ENCODE measurements around the gene RASSF10. TPM values are rescaled to one million over a fixed set of nuclear protein-coding genes. Genes with fewer than 3 reads are reported as not detected.

RASSF10 gene
- total RNA-seq: 1 to 10 TPM in 1 of 4 donors, under 1 TPM in 2, not detected in 1; 0.12 to 1.7 (median 0.19) TPM

DNA sequence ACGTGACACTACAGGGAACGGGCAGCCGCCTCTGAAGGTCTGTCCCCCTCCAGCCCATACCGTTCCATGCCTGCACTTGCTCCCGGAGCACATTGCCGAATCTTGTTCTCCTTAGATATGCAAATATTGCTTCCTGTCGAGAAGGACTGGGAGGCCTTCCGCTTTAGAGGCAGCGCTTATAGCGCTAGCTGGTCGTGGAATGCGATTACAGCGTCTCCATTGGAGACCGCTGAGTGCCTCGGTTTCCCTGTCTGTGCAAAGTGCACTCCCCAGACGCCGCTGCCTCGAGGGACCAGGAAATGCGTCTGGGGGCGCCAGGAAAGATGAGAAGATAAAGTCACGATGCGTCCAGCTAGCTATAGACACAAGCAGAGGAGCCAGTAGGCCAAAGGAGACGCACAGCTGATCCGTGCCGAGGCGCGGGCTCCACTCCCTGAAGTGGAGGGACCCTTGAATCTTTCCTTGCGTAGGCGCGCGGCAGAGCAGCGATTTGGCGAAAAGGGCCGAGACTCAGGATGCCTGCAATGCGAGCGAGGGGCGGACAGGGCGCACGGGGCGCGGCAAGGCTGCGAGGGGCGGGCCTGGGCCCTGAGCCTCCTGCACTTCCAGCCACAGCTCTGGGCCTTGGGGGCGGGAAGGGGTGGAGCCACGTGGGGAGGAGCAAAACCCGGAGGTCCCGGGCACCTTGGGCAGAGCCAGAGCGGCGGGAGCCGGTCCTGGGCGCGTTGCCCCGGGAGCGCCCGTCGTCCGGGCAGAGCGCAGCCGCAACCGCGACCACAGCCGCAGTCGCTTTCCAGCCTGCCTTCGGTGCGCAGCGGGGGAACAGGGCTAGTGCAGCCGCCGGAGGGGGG, at the start of gene RASSF10:
Gene RASSF10 (plus strand): TSS at position 692 of the 851 bp plus-strand sequence. CDS start 261 bp downstream, outside the sequence.
- TF ChIP-seq, protein P1, sequence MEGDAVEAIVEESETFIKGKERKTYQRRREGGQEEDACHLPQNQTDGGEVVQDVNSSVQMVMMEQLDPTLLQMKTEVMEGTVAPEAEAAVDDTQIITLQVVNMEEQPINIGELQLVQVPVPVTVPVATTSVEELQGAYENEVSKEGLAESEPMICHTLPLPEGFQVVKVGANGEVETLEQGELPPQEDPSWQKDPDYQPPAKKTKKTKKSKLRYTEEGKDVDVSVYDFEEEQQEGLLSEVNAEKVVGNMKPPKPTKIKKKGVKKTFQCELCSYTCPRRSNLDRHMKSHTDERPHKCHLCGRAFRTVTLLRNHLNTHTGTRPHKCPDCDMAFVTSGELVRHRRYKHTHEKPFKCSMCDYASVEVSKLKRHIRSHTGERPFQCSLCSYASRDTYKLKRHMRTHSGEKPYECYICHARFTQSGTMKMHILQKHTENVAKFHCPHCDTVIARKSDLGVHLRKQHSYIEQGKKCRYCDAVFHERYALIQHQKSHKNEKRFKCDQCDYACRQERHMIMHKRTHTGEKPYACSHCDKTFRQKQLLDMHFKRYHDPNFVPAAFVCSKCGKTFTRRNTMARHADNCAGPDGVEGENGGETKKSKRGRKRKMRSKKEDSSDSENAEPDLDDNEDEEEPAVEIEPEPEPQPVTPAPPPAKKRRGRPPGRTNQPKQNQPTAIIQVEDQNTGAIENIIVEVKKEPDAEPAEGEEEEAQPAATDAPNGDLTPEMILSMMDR (IDR thresholded peaks at IDR 0.05): no peak
- no peak for DNase-seq (ENCODE audit: low spot score)

DNA sequence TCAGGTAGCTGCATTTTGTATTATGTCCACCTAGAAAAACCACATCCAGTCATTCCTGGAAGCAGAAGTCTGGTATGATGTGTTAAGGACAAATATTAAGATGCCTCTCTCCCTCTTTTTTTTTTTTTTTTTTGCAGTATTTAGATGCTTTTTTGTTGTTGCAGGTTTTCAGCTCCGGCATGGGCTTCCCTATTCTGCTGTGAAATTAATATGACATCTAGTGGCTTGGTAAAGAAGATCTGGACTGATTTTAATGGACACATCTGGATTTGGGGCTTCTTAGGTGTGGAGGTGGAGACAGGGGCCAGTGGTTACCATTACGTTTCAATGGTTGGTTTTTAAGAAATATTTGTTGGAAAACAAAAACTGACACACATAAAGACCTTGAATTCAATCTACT, 47.5 kb upstream of the RASSF10 start:
- DNase-seq (ENCODE audit: low spot score): no peak
- TF ChIP-seq, protein P1 (IDR thresholded peaks at IDR 0.05): no peak
- ATAC-seq (ENCODE audit: low FRiP score): no peak

More for the DNA sequence above, at the start of gene RASSF10:
- peak; percentile 64 for ATAC-seq (ENCODE audit: low FRiP score)

DNA sequence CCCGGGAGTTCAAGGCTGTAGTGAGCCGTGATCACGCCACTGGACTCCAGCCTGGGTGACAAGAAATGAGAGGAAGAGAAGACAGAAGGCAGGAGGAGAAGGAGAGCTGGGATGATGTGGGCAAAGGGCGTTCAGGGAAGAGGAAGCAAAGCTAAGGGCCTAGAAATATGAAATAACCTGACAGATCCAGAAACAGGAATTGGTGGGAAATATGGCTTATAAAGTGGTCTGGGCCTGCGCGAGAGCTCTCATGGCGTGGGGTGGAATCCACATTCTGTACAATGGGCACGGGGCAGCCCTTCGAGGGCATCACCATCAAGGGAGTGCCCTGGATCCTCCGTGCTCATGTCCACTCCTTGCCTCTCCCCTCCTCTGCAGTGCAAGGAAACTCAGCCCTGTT, 46.8 kb upstream of the RASSF10 start:
- ATAC-seq (ENCODE audit: low FRiP score) (no peak), DNase-seq (ENCODE audit: low spot score) (no peak)
- TF ChIP-seq, protein P1 (IDR thresholded peaks at IDR 0.05): no peak

GRCh38 chr11:12963051-12963450, 46.1 kb upstream of the RASSF10 start:
- ATAC-seq (ENCODE audit: low FRiP score): no peak
- DNase-seq (ENCODE audit: low spot score): no peak
- TF ChIP-seq, protein P1 (IDR thresholded peaks at IDR 0.05): no peak

- TF ChIP-seq, protein P1 (IDR thresholded peaks at IDR 0.05): peak in 1 of 3 donors; percentile 16
- DNase-seq (ENCODE audit: low spot score) (peak; percentile 54), ATAC-seq (ENCODE audit: low FRiP score) (peak; percentile 70)
Observed at GRCh38 chr11:12963792-12964536, 45.2 kb upstream of the RASSF10 start.

DNA sequence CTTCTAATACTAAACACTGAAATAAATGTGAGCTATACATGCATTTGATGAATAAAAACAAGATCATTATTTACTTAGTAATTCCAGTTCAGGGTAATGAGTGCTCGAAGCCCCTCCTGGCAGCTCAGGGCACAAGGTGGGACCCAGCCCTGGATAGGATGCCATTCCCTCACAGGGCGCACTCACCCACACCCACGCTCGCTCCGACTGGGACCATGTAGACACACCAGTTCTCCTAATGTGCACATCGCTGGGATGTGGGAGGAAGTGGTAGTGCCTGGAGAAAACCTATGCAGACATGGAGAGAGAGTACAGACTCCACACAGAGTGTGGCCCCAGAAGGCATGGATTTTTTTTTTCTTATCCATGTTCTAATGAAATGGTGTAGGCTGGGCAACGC, 44.5 kb upstream of the RASSF10 start:
- DNase-seq (ENCODE audit: low spot score) (no peak), ATAC-seq (ENCODE audit: low FRiP score) (no peak)
- TF ChIP-seq, protein P1 (IDR thresholded peaks at IDR 0.05): no peak
